NCI-H2227 (cell line): ENCODE measurements around the gene GEMIN4.
A peak's percentile ranks its signal among the peaks of the same experiment; 100 is the strongest.

Experiments used
- DNase-seq: peaks from one replicate; lab custom pipeline; 2025; ENCODE audit not compliant: unreplicated experiment; lab: John Stamatoyannopoulos, UW

The GEMIN4 gene

GRCh38 chr17:744937-745336, 7.1 kb downstream of the GEMIN4 start:
- no peak for DNase-seq

GRCh38 chr17:743139-743538, 8.9 kb downstream of the GEMIN4 start:
- DNase-seq = no peak

GRCh38 chr17:742147-742793, 9.8 kb downstream of the GEMIN4 start:
- DNase-seq = no peak

- no peak for DNase-seq
These were observed 11.6 kb downstream of the GEMIN4 start for GRCh38 chr17:740240-741017.

- DNase-seq = no peak
These were observed 14.4 kb downstream of the GEMIN4 start for GRCh38 chr17:737561-738113.

GRCh38 chr17:733743-734142, 18.3 kb downstream of the GEMIN4 start:
- DNase-seq = no peak

GRCh38 chr17:732902-733720, 19.0 kb downstream of the GEMIN4 start:
- DNase-seq = peak; percentile 42

GRCh38 chr17:732067-732901, 19.8 kb downstream of the GEMIN4 start, which contains the start of gene TLCD3A:
Gene TLCD3A, plus strand, starts transcription at chr17:732596. Its CDS starts 52 bp downstream, at chr17:732648.
- DNase-seq = peak; percentile 75

GRCh38 chr17:731644-732066, 20.4 kb downstream of the GEMIN4 start:
- peak; percentile 47 for DNase-seq

- DNase-seq = no peak
These were observed 23.2 kb downstream of the GEMIN4 start for GRCh38 chr17:728911-729310.

- peak; percentile 21 for DNase-seq
These were observed 25.7 kb downstream of the GEMIN4 start for GRCh38 chr17:726271-726919.

- no peak for DNase-seq
These were observed 26.3 kb downstream of the GEMIN4 start for GRCh38 chr17:725746-726145.

- DNase-seq = no peak
These were observed 27.0 kb downstream of the GEMIN4 start for GRCh38 chr17:725084-725483.

- DNase-seq = no peak
These were observed 30.5 kb downstream of the GEMIN4 start for GRCh38 chr17:721540-721937.

- no peak for DNase-seq
These were observed 31.1 kb downstream of the GEMIN4 start for GRCh38 chr17:720706-721539.

GRCh38 chr17:718075-718474, 34.0 kb downstream of the GEMIN4 start:
- DNase-seq = no peak

- no peak for DNase-seq
These were observed 43.9 kb downstream of the GEMIN4 start for GRCh38 chr17:708132-708531.

GRCh38 chr17:705863-706262, 46.2 kb downstream of the GEMIN4 start:
- no peak for DNase-seq

- no peak for DNase-seq
These were observed 47.1 kb downstream of the GEMIN4 start for GRCh38 chr17:705011-705410.
